Middle frontal gyrus (tissue), 1 donor: ENCODE data around the gene RAB13.
"Not testable (repeated sequence)": the region's sequence is repeated elsewhere in the genome, so short reads cannot be mapped to it uniquely, and the experiment has no call there.

ENCODE experiments used
- DNase-seq: peaks from one replicate; pipeline ENCODE4 v3.0.0-alpha.2; 2015; ENCODE audit warnings: low spot score; ENCODE audit errors: extremely low spot score

Gene RAB13

GRCh38 chr1:153985941-153986761, at the start of gene RAB13:
TSS of gene RAB13 (minus strand) at chr1:153986339. CDS start at chr1:153986236, 103 bp downstream.
- no peak for DNase-seq

GRCh38 chr1:154033697-154034096, 47.6 kb upstream of the RAB13 start:
- not testable (repeated sequence) for DNase-seq

DNA sequence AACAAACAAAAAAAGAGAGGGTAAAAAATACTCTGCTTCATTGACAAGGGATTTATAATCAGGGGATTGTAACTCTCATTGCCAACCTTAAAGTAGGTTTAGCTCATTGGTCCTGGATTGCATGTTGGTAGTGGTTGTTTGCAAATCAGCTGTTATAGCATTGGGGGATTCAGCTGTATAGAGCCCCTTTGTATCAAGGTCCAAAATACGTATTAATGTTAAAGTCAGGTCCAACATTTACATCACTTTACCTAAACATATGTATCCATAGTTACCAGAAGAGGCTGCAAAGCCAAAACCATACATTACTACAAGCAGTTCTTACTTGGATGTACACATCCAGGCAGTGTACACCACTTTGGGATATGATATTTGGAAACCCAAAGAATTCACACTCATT, 33.8 kb upstream of the RAB13 start:
- no peak for DNase-seq

GRCh38 chr1:154019269-154019668, 33.1 kb upstream of the RAB13 start:
- DNase-seq, result no peak

- DNase-seq, result no peak
Observed at GRCh38 chr1:154014154-154014907, 28.2 kb upstream of the RAB13 start.

DNA sequence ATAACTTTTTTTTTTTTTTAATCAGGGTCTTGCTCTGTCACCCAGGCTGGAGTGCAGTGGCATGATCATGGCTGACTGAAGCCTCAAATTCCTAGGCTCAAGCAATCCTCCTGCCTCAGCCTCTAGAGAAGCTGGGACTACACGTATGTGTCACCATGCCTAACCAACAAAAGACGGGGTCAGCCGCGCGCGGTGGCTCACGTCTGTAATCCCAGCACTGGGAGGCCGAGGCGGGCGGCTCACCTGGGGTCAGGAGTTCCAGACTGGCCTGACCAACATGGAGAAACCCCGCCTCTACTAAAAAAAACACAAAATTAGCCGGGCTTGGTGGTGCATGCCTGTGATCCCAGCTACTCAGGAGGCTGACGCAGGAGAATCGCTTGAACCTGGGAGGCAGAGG, 26.4 kb upstream of the RAB13 start:
- DNase-seq, result not testable (repeated sequence)

DNA sequence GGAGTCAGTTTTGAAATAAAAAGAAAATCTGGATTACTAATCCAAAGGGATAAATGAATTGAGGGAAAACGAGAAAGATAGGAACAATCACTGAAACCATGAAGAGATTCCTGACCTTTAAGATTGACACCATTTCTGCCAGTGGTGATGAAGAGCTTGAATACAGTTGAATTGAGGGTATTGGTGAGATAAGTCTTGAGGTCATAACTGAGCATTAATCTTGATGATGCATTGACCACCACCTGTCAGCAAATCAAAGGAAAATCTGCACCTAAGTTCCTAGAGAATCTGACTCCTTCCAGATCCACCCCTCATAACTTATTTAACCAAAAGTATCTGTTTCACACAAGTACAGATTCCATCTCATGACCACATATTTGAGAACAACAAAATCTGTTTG, 26.0 kb upstream of the RAB13 start:
- DNase-seq, result no peak

DNA sequence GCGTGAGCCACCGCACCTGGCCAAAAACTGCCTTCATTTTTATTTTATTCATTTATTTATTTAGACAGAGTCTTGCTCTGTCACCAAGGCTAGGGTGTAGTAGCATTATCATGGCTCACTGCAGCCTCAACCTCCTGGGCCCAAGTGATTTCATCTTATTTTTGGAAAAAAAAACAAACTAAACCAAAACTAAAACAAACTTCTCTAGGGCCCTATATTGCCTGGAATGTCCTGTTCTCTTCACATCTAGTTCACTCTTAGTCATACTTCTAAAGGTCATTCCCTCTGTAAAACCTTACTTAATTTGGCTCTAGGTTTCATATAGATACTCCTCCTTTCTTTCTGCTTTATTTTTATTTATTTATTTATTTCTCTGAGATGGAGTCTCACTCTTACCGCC, 20.0 kb upstream of the RAB13 start:
- DNase-seq, result no peak

GRCh38 chr1:154000420-154000819, 14.3 kb upstream of the RAB13 start:
- no peak for DNase-seq

DNA sequence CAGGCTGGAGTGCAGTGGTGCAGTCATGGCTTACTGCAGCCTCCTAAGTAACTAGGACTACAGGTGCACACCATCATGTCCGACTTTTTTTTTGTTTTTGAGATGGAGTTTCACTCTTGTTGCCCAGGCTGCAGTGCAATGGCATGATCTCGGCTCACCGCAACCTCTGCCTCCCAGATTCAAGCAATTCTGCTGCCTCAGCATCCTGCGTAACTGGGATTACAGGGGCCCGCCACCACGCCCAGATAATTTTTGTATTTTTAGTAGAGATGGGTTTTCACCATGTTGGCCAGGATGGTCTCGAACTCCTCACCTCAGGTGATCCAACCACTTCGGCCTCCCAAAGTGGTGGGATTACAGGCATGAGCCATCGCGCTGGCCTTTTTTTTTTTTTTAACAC, 10.7 kb upstream of the RAB13 start:
- not testable (repeated sequence) for DNase-seq

DNA sequence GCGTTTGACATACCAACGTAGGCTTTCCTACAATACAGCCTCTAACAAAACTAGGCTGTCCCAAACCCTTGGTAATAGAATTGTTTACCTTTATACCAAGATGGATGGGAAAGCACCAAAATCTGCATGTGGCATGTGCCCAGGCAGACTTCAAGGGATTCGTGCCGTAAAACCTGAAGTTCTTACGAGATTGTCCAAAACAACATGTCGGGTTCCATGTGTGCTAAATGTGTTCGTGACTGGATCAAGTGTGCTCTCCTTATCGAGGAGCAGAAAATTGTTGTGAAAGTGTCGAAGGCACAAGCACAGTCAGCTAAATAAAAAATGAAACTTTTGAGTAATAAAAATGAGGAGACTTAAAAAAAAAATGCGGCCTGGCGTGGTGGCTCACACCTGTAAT, 9.5 kb upstream of the RAB13 start:
- no peak for DNase-seq

- no peak for DNase-seq
Observed at GRCh38 chr1:153995202-153995601, 9.1 kb upstream of the RAB13 start.

DNA sequence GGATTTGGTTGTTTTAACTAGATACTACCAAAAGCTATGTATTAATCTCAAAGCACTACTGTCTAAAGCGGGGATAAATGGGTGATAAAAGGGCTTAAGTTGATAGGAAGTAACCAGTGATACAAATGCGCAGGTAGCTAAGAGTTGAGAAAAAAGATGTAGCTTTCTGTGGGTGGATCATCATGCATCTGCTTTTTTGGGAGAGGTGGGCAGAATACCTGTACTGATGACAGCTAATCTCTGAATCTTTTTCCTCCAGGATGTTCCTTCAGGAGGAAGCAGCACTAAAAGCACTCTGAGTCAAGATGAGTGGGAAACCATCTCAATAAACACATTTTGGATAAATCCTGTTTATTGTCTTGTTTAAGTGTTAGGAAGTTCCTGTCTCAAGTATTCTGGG, 5.7 kb upstream of the RAB13 start:
- DNase-seq, result no peak

GRCh38 chr1:153991151-153991630, 5.1 kb upstream of the RAB13 start:
- DNase-seq, result no peak

GRCh38 chr1:153990468-153991150, 4.5 kb upstream of the RAB13 start, which contains the start of gene RPS27:
TSS of gene RPS27 (plus strand) at chr1:153990762. CDS start at chr1:153990797, 35 bp downstream.
- peak; percentile 92 for DNase-seq

DNA sequence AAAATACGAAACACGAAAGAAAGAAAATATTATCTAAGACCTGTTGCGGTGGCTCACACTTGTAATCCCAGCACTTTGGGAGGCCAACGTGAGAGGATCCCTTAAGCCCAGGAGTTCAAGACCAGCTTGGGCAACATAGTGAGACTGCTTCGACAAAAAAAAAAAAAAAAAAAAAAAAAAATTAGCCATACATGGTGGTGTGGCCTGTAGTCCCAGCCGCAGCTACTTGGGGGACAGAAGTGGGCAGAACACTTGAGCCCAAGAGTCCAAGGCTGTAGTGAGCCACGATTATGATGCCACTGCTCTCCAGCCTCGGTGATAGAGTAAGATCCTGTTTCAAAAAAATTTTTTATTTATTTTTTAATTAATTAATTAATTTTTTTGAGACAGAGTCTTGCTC, 1.5 kb upstream of the RAB13 start:
- no peak for DNase-seq

- no peak for DNase-seq
Observed at GRCh38 chr1:153985341-153985912, 712 bp downstream of the RAB13 start.

- DNase-seq, result no peak
Observed at GRCh38 chr1:153984123-153984894, 1.8 kb downstream of the RAB13 start.

DNA sequence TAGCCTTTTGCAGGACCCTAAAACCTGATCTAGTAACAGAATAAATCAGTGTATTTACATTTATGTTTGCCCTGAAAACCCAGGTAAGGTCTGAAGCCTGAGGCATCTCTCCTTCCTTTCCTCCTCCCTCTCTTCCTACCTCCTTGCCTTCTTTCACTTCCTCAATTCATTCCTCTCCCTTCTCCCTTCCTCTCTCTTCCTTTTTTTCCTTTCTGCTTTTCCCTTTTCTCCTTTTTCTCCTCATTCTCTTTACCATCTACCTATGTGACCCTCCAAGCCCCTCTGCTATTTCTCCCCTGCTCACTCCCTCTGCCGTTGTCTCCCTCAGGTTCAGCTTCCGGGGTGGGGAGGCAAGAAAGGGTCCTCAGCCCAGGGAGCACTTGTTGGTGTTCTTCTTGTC, 4.4 kb downstream of the RAB13 start:
- DNase-seq, result not testable (repeated sequence)

DNA sequence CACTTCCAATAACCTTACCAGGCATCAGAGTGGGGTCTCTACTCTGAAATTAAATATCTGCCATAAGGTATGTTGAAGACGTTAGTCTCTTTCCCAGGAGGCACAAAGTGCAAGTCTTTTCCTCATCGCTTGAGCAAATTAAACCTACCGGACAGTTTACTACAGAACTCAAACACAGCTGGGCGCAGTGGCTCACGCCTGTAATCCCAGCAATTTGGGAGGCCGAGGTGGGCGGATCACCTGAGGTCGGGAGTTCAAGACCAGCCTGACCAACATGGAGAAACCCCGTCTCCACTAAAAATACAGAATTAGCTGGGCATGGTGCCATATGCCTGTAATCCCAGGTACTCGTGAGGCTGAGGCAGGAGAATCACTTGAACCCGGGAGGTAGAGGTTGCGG, 7.0 kb downstream of the RAB13 start:
- not testable (repeated sequence) for DNase-seq
